ENCODE results near the gene FURIN. TPM values are rescaled to one million over a fixed set of nuclear protein-coding genes. Genes with fewer than 3 reads are reported as not detected.

Gene FURIN
- total and polyA plus RNA-seq, 9 of the 15 experiments (the other 6 are each of a cell fraction or from before 2014, with no cell fraction given), result 0.92 to 99.9 (median 34.8) TPM

DNA sequence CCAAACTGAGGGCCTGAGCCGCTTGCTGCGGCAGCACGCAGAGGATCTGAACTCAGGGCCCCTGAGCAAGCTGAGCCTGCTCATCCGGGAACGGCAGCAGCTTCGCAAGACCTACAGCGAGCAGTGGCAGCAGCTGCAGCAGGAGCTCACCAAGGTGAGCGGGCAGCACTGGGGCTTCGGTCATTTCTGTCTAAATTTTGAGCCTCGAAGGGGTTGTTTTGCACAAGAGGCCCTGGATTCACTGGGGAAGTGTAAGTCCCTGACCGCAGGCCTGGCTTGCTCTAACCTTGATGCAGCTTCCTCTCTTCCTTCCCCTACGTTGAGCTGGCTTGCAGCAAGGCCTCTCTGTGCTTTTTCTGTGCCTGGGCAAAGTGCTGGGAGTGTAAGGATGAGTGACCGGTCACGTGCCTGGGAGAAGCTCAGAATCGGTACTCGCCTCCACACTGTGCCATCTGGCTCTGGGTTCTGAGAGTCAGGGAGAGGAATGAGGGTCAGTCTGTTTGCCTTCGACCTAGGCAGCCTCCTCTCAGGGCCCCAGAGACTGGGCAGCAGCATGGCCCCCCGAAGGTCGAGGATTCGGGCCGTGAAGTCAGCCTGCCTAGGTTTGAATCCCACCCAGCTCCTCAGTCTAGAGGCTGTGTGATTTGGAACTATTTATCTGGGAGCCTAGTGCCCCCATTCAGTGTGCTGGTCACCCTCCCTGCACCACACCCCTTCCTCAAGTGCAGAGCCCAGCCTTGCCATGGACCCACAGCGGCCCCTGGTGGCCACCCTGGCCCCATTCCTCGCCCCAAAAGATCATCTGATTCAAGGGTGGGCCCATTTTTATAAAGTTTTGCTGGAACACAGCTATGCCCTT, 17.3 kb downstream of the FURIN start (continued):
- no peak for TF ChIP-seq E2F5 (CRISPR knock-in tag; IDR thresholded peaks at IDR 0.05)
- no peak for TF ChIP-seq JUND (IDR thresholded peaks at IDR 0.05; ENCODE audit: borderline replicate concordance, low read depth, low read length)
- peak; percentile 29; the same call in 1 of the 3 replicates for TF ChIP-seq JUND (tag; IDR thresholded peaks at IDR 0.05; ENCODE audit: borderline replicate concordance, low read depth, low read length)
- TF ChIP-seq ESRRB (CRISPR knock-in tag; IDR thresholded peaks at IDR 0.05; ENCODE audit: borderline replicate concordance), result no peak
- TF ChIP-seq CTBP1 (IDR thresholded peaks at IDR 0.05; ENCODE audit: borderline replicate concordance), result peak; percentile 51; the same call in 1 of the 2 replicates
- 0 out of 2 replicates have a peak, but pooled peaks have one; percentile 25 for TF ChIP-seq ZNF311 (CRISPR knock-in tag; IDR thresholded peaks at IDR 0.05)
- TF ChIP-seq ZNF140 (CRISPR knock-in tag; IDR thresholded peaks at IDR 0.05), result no peak
- peak; percentile 96; the same call in 1 of the 2 replicates for TF ChIP-seq STAG1 (CRISPR knock-in tag; IDR thresholded peaks at IDR 0.05; ENCODE audit: borderline replicate concordance)
- peak; percentile 15; the same call in 1 of the 2 replicates for TF ChIP-seq ZFX (CRISPR knock-in tag; IDR thresholded peaks at IDR 0.05)
- no peak for TF ChIP-seq PTBP1 (IDR thresholded peaks at IDR 0.05; ENCODE audit: low read depth, low read length)
- TF ChIP-seq MYNN (IDR thresholded peaks at IDR 0.05), result 0 out of 2 replicates have a peak, but pooled peaks have one; percentile 17
- TF ChIP-seq MYNN (CRISPR knock-in tag; IDR thresholded peaks at IDR 0.05), result no peak
- TF ChIP-seq SMC3 (conservative IDR thresholded peaks at IDR 0.05; ENCODE audit: insufficient read depth, low read depth, low read length), result peak; percentile 95
- peak; percentile 53; the same call in 1 of the 2 replicates for TF ChIP-seq E2F3 (CRISPR knock-in tag; IDR thresholded peaks at IDR 0.05)
- TF ChIP-seq POLR3A (IDR thresholded peaks at IDR 0.05; ENCODE audit: borderline replicate concordance, extremely low read depth, insufficient read depth, insufficient read length), result no peak
- no peak for TF ChIP-seq SRSF9 (IDR thresholded peaks at IDR 0.05; ENCODE audit: borderline replicate concordance, low read depth, low read length)
- TF ChIP-seq TARDBP (IDR thresholded peaks at IDR 0.05), result 0 out of 2 replicates have a peak, but pooled peaks have one; percentile 50
- TF ChIP-seq ARHGAP35 (IDR thresholded peaks at IDR 0.05; ENCODE audit: partially characterized antibody), result no peak
- no peak for TF ChIP-seq ZBTB1 (CRISPR knock-in tag; IDR thresholded peaks at IDR 0.05; ENCODE audit: borderline replicate concordance, low read depth)
- TF ChIP-seq ELF1 (tag; IDR thresholded peaks at IDR 0.05), result 0 out of 2 replicates have a peak, but pooled peaks have one; percentile 15
- TF ChIP-seq ELK3 (CRISPR knock-in tag; IDR thresholded peaks at IDR 0.05), result 0 out of 2 replicates have a peak, but pooled peaks have one; percentile 53
- TF ChIP-seq E2F1 (CRISPR knock-in tag; IDR thresholded peaks at IDR 0.05), result no peak

All from K562 (cell line).